Measurements from ENCODE around the gene UROD. TPM values are rescaled to one million over a fixed set of nuclear protein-coding genes. Genes with fewer than 3 reads are reported as not detected.

UROD gene
- polyA plus RNA-seq, 1 donor from 2014 or later = 96.9 TPM

GRCh38 chr1:45044916-45045315 lies 32.9 kb downstream of the UROD start:
- no peak overlapping the region for H3K27ac ChIP-seq (ENCODE audit: low read length)
- no peaks in the 10 kb centered on the region for H4K20me1 ChIP-seq (ENCODE audit: insufficient read depth)
- H3K4me3 ChIP-seq (ENCODE audit: low read length) = no peak overlapping the region
- H2AFZ ChIP-seq (ENCODE audit: low read depth, low read length) = no peak overlapping the region
- no peaks in the 10 kb centered on the region for H3K9me2 ChIP-seq (ENCODE audit: insufficient read depth, low read length)
- TF ChIP-seq SMC3 (conservative IDR thresholded peaks at IDR 0.05; ENCODE audit: poor library complexity) = no peak
- TF ChIP-seq MXI1 (conservative IDR thresholded peaks at IDR 0.05; ENCODE audit: poor library complexity, severe bottlenecking) = no peak
- no peak for TF ChIP-seq EP300 (conservative IDR thresholded peaks at IDR 0.05; ENCODE audit: poor library complexity, severe bottlenecking)
- no peak for TF ChIP-seq POLR2AphosphoS5 (IDR thresholded peaks at IDR 0.05)
- no peak for TF ChIP-seq CTCF (IDR thresholded peaks at IDR 0.05; ENCODE audit: poor library complexity, severe bottlenecking)
- no peak for TF ChIP-seq EZH2 (IDR thresholded peaks at IDR 0.05; ENCODE audit: borderline replicate concordance, insufficient read depth, low read length, poor library complexity, severe bottlenecking)
- no peak for TF ChIP-seq REST (IDR thresholded peaks at IDR 0.05; ENCODE audit: borderline replicate concordance)
- no peak for TF ChIP-seq TAF1 (IDR thresholded peaks at IDR 0.05; ENCODE audit: low read depth)
- no peak for TF ChIP-seq RAD21 (conservative IDR thresholded peaks at IDR 0.05)
- peaks cover 10% of the 10 kb centered on the region for H3K36me3 ChIP-seq (ENCODE audit: insufficient read depth, low read length)
- H3F3A ChIP-seq (ENCODE audit: insufficient read depth, low read length, poor library complexity, severe bottlenecking) = no peaks in the 10 kb centered on the region
- no peaks in the 10 kb centered on the region for H3K9me3 ChIP-seq (ENCODE audit: low read length)
- H3K4me2 ChIP-seq (ENCODE audit: low read length) = no peak overlapping the region
- H3K79me2 ChIP-seq (replicated peaks; ENCODE audit: insufficient read depth, low read length) = no peaks in the 10 kb centered on the region
- H3K27me3 ChIP-seq (ENCODE audit: insufficient read depth, low read depth, low read length) = no peaks in the 10 kb centered on the region
- no peak overlapping the region for H3K9ac ChIP-seq (ENCODE audit: low read length)

GRCh38 chr1:45047032-45047431 lies 35.0 kb downstream of the UROD start:
- no peak for TF ChIP-seq MXI1 (conservative IDR thresholded peaks at IDR 0.05; ENCODE audit: poor library complexity, severe bottlenecking)
- TF ChIP-seq POLR2AphosphoS5 (IDR thresholded peaks at IDR 0.05) = no peak
- TF ChIP-seq CTCF (IDR thresholded peaks at IDR 0.05; ENCODE audit: poor library complexity, severe bottlenecking) = no peak
- no peak for TF ChIP-seq EZH2 (IDR thresholded peaks at IDR 0.05; ENCODE audit: borderline replicate concordance, insufficient read depth, low read length, poor library complexity, severe bottlenecking)
- TF ChIP-seq SMC3 (conservative IDR thresholded peaks at IDR 0.05; ENCODE audit: poor library complexity) = no peak
- TF ChIP-seq EP300 (conservative IDR thresholded peaks at IDR 0.05; ENCODE audit: poor library complexity, severe bottlenecking) = no peak
- TF ChIP-seq RAD21 (conservative IDR thresholded peaks at IDR 0.05) = no peak
- no peak for TF ChIP-seq TAF1 (IDR thresholded peaks at IDR 0.05; ENCODE audit: low read depth)
- TF ChIP-seq REST (IDR thresholded peaks at IDR 0.05; ENCODE audit: borderline replicate concordance) = no peak
- Histone ChIP-seq H3K27ac (ENCODE audit: low read length) (no peak overlapping the region), H3K9me3 (ENCODE audit: low read length) (no peaks in the 10 kb centered on the region), H3K4me3 (ENCODE audit: low read length) (no peak overlapping the region), H3F3A (ENCODE audit: insufficient read depth, low read length, poor library complexity, severe bottlenecking) (no peaks in the 10 kb centered on the region), H4K20me1 (ENCODE audit: insufficient read depth) (no peaks in the 10 kb centered on the region), H3K9me2 (ENCODE audit: insufficient read depth, low read length) (no peaks in the 10 kb centered on the region), H3K79me2 (replicated peaks; ENCODE audit: insufficient read depth, low read length) (no peaks in the 10 kb centered on the region), H2AFZ (ENCODE audit: low read depth, low read length) (no peak overlapping the region), H3K27me3 (ENCODE audit: insufficient read depth, low read depth, low read length) (no peaks in the 10 kb centered on the region), H3K4me2 (ENCODE audit: low read length) (no peak overlapping the region), H3K9ac (ENCODE audit: low read length) (no peak overlapping the region), H3K36me3 (ENCODE audit: insufficient read depth, low read length) (peaks cover 10% of the 10 kb centered on the region)

All from neural cell (in vitro differentiated cells).